Activated CD4-positive, alpha-beta T cell treated with anti-CD3 and anti-CD28 coated beads, Interleukin-2, amount 10 ng/mL, durations not matched to agents 7 days and 5 days (primary cell): Measurements from ENCODE around the gene ZNF322. TPM values are rescaled to one million over a fixed set of nuclear protein-coding genes. Genes with fewer than 3 reads are reported as not detected.

Experiments used
- CTCF ChIA-PET: fragments of 350-600 bp; sonication (Branson Sonifier 250); formaldehyde crosslinking; loops from one replicate; lab custom pipeline; 2021; ENCODE audit warnings: antibody characterized with exemption; lab: Charles Lee
- POLR2A ChIA-PET: fragments of 350-600 bp; sonication (Branson Sonifier 250); formaldehyde crosslinking; loops from one replicate; lab custom pipeline; 2021; ENCODE audit warnings: antibody characterized with exemption; lab: Charles Lee
- DNase-seq: peaks from one replicate; pipeline ENCODE4 v3.0.0-alpha.2; 2020
- H3K27ac Mint-ChIP-seq: one replicate; pipeline ENCODE4 v1.8.0; 2021; ENCODE audit warnings: mild to moderate bottlenecking, moderate library complexity, mixed read lengths
- H3K27me3 Mint-ChIP-seq: one replicate; pipeline ENCODE4 v1.8.0; 2021; ENCODE audit warnings: mixed read lengths
- H3K36me3 Mint-ChIP-seq: one replicate; pipeline ENCODE4 v1.8.0; 2021; ENCODE audit warnings: low read depth, mixed read lengths
- H3K4me1 Mint-ChIP-seq: one replicate; pipeline ENCODE4 v1.8.0; 2021; ENCODE audit warnings: mixed read lengths
- H3K4me3 Mint-ChIP-seq: one replicate; pipeline ENCODE4 v1.8.0; 2021; ENCODE audit warnings: mild to moderate bottlenecking, moderate library complexity, mixed read lengths
- H3K9me3 Mint-ChIP-seq: one replicate; pipeline ENCODE4 v1.8.0; 2021; ENCODE audit warnings: mixed read lengths
- total RNA-seq, 2 experiments: library from RNA; stranded (reverse); gene quantifications; one replicate each; pipeline ENCODE4 v1.2.3, GENCODE V29; 2021

Gene ZNF322
- total RNA-seq, 2 experiments from 2014 or later: 9.0 to 9.1 TPM

- Mint-ChIP-seq H3K36me3 (peaks cover 22% of the 10 kb centered on the region), H3K27me3 (peaks cover 40% of the 10 kb centered on the region), H3K27ac (no peak overlapping the region), H3K9me3 (no peaks in the 10 kb centered on the region), H3K4me3 (no peak overlapping the region), H3K4me1 (peaks cover 33% of the 10 kb centered on the region)
- ChIA-PET CTCF (interaction anchor here (0.6 to 4.4 kb wide), 40 partner anchors 9 to 539 kb away, joined by 3 to 42 read pairs (median 4); a partner anchor contains a TSS), POLR2A (interaction anchor here (0.7 to 1.0 kb wide), 2 partner anchors 12 to 254 kb away, joined by 3 to 6 read pairs; no protein-coding TSS in a partner anchor)
- no peak for DNase-seq
Observed at GRCh38 chr6:26594730-26595632, 64.6 kb downstream of the ZNF322 start.

GRCh38 chr6:26594131-26594498, 65.4 kb downstream of the ZNF322 start:
- Mint-ChIP-seq H3K4me1 (peaks cover 24% of the 10 kb centered on the region), H3K27me3 (peaks cover 43% of the 10 kb centered on the region), H3K4me3 (no peak overlapping the region), H3K27ac (no peak overlapping the region), H3K36me3 (peaks cover 14% of the 10 kb centered on the region), H3K9me3 (no peaks in the 10 kb centered on the region)
- DNase-seq: no peak
- ChIA-PET POLR2A (no interaction called here), CTCF (interaction anchor here (1.4 to 4.4 kb wide), 2 partner anchors 16 to 38 kb away, joined by 3 to 42 read pairs; no protein-coding TSS in a partner anchor)

GRCh38 chr6:26593278-26594130, 66.0 kb downstream of the ZNF322 start:
- CTCF ChIA-PET: interaction anchor here (1.3 to 4.7 kb wide), 4 partner anchors 15 to 252 kb away, joined by 3 to 42 read pairs (median 10); no protein-coding TSS in a partner anchor
- POLR2A ChIA-PET: no interaction called here
- peaks cover 21% of the 10 kb centered on the region for H3K4me1 Mint-ChIP-seq
- no peak overlapping the region for H3K27ac Mint-ChIP-seq
- peaks cover 43% of the 10 kb centered on the region for H3K27me3 Mint-ChIP-seq
- H3K9me3 Mint-ChIP-seq: no peaks in the 10 kb centered on the region
- H3K4me3 Mint-ChIP-seq: no peak overlapping the region
- no peak for DNase-seq
- peaks cover 11% of the 10 kb centered on the region for H3K36me3 Mint-ChIP-seq

GRCh38 chr6:26592649-26593048, 66.9 kb downstream of the ZNF322 start:
- Mint-ChIP-seq H3K4me3 (no peak overlapping the region), H3K4me1 (peaks cover 12% of the 10 kb centered on the region), H3K27ac (no peak overlapping the region), H3K36me3 (peaks cover 3% of the 10 kb centered on the region), H3K9me3 (no peaks in the 10 kb centered on the region), H3K27me3 (peaks cover 43% of the 10 kb centered on the region)
- no peak for DNase-seq
- POLR2A ChIA-PET: no interaction called here
- CTCF ChIA-PET: interaction anchor here (0.5 to 4.7 kb wide), 5 partner anchors 14 to 877 kb away, joined by 3 to 42 read pairs (median 4); no protein-coding TSS in a partner anchor

- no peaks in the 10 kb centered on the region for H3K36me3 Mint-ChIP-seq
- no peak overlapping the region for H3K27ac Mint-ChIP-seq
- H3K4me1 Mint-ChIP-seq: peaks cover under 1% of the 10 kb centered on the region
- ChIA-PET CTCF (interaction anchor here (1.2 to 4.7 kb wide), 2 partner anchors 17 to 20 kb away, joined by 3 to 15 read pairs; no protein-coding TSS in a partner anchor), POLR2A (no interaction called here)
- peaks cover 53% of the 10 kb centered on the region for H3K27me3 Mint-ChIP-seq
- no peaks in the 10 kb centered on the region for H3K9me3 Mint-ChIP-seq
- no peak for DNase-seq
- H3K4me3 Mint-ChIP-seq: no peak overlapping the region
Observed at GRCh38 chr6:26588965-26589364, 70.6 kb downstream of the ZNF322 start.

Other genes starting within 250 kb of the ZNF322 start
- gene BTN3A3, start 219.2 kb downstream of the ZNF322 start, total RNA-seq: 10 to 100 TPM; 58.5 to 65.3 TPM
- 10 to 100 TPM; 33.7 to 34.3 TPM for gene BTN2A1, start 201.8 kb downstream of the ZNF322 start, total RNA-seq
- not detected for gene BTN1A1, start 159.4 kb downstream of the ZNF322 start, total RNA-seq
- 10 to 100 TPM; 85.7 to 93.0 TPM for gene HMGN4, start 121.4 kb downstream of the ZNF322 start, total RNA-seq
- gene ABT1, start 62.8 kb downstream of the ZNF322 start, total RNA-seq: 10 to 100 TPM; 24.9 to 27.4 TPM